K562 (cell line): ENCODE data around the gene BTN3A1. TPM values are rescaled to one million over a fixed set of nuclear protein-coding genes. Genes with fewer than 3 reads are reported as not detected.

ENCODE experiments used
- ATF7 ChIP-seq: fragments of 450-650 bp; IDR thresholded peaks from 2 replicates; pipeline ENCODE4 v1.7.1; 2014; ENCODE audit warnings: mild to moderate bottlenecking, moderate library complexity
- CBX8 ChIP-seq: fragments of 200-600 bp; sonication (generic); IDR thresholded peaks from 2 replicates; pipeline ENCODE4 v1.6.1; 2012; ENCODE audit warnings: borderline replicate concordance, mixed run types, low read depth, mild to moderate bottlenecking, moderate library complexity, mixed read lengths, low read length, control low read depth, inconsistent platforms; ENCODE audit not compliant: poor library complexity, severe bottlenecking; ENCODE audit errors: extremely low read depth
- GTF2F1 ChIP-seq: IDR thresholded peaks from 2 replicates; pipeline ENCODE4 v1.6.1; 2011; ENCODE audit warnings: low read depth, low read length, improper control_type of control experiment
- HDAC2 ChIP-seq: fragments of 450-650 bp; IDR thresholded peaks from 2 replicates; pipeline ENCODE4 v1.6.1; 2016; ENCODE audit warnings: mild to moderate bottlenecking
- HMGN3 ChIP-seq: IDR thresholded peaks from 2 replicates; pipeline ENCODE4 v1.6.1; 2011; ENCODE audit warnings: borderline replicate concordance, low read depth, mild to moderate bottlenecking, mixed read lengths, low read length; ENCODE audit not compliant: insufficient read length; ENCODE audit errors: extremely low read depth
- KDM5B ChIP-seq: fragments of 200-600 bp; sonication (generic); IDR thresholded peaks from 2 replicates; pipeline ENCODE4 v1.6.1; 2012; ENCODE audit warnings: low read depth, mild to moderate bottlenecking, moderate library complexity, low read length, control low read depth, inconsistent platforms; ENCODE audit not compliant: insufficient replicate concordance
- MXI1 ChIP-seq: IDR thresholded peaks from 2 replicates; pipeline ENCODE4 v1.6.1; 2011; ENCODE audit warnings: low read depth, mild to moderate bottlenecking, improper control_type of control experiment, low read length
- NFRKB ChIP-seq: fragments of 450-650 bp; IDR thresholded peaks from 2 replicates; pipeline ENCODE4 v1.6.1; 2016; ENCODE audit warnings: low read depth
- PCBP2 ChIP-seq: fragments of 200-400 bp; formaldehyde crosslinking; IDR thresholded peaks from 2 replicates; pipeline ENCODE4 v1.6.1; 2018; ENCODE audit warnings: low read length, low read depth, mild to moderate bottlenecking, moderate library complexity; ENCODE audit not compliant: poor library complexity, severe bottlenecking
- POLR2AphosphoS5 ChIP-seq: IDR thresholded peaks from 2 replicates; pipeline ENCODE4 v1.6.1; 2011; ENCODE audit warnings: mild to moderate bottlenecking, low read depth, low read length, moderate library complexity; ENCODE audit not compliant: control insufficient read depth, insufficient read depth
- POLR2G ChIP-seq: fragments of 200-400 bp; formaldehyde crosslinking; IDR thresholded peaks from 2 replicates; pipeline ENCODE4 v1.6.1; 2017; ENCODE audit warnings: low read depth, mild to moderate bottlenecking, antibody characterized with exemption, low read length, moderate library complexity
- PURB ChIP-seq: sonication (generic); formaldehyde crosslinking; IDR thresholded peaks from 2 replicates; pipeline ENCODE4 v1.9.0; 2021; ENCODE audit warnings: low read depth, mild to moderate bottlenecking, missing genetic modification reagents
- RBM14 ChIP-seq: fragments of 200-400 bp; formaldehyde crosslinking; IDR thresholded peaks from 2 replicates; pipeline ENCODE4 v1.6.1; 2018; ENCODE audit warnings: low read depth, mild to moderate bottlenecking, low read length, moderate library complexity, borderline replicate concordance; ENCODE audit not compliant: insufficient read depth
- RBM22 ChIP-seq: fragments of 200-400 bp; formaldehyde crosslinking; IDR thresholded peaks from 2 replicates; pipeline ENCODE4 v1.6.1; 2018; ENCODE audit warnings: low read length, low read depth; ENCODE audit not compliant: poor library complexity, severe bottlenecking
- SMARCA5 ChIP-seq: fragments of 450-650 bp; IDR thresholded peaks from 2 replicates; pipeline ENCODE4 v1.6.1; 2016
- TARDBP ChIP-seq: fragments of 450-650 bp; IDR thresholded peaks from 2 replicates; pipeline ENCODE4 v1.6.1; 2016
- ZFX ChIP-seq: sonication (generic); formaldehyde crosslinking; IDR thresholded peaks from 2 replicates; pipeline ENCODE4 v1.8.0; 2022; ENCODE audit warnings: mild to moderate bottlenecking, missing genetic modification reagents, moderate library complexity
- ZNF175 ChIP-seq: fragments of 200-800 bp; sonication (Bioruptor generic); IDR thresholded peaks from 2 replicates; pipeline ENCODE4 v1.6.1; 2016; ENCODE audit warnings: low read depth, mild to moderate bottlenecking, missing genetic modification characterization, missing compliant biosample characterization
- ZNF583 ChIP-seq: fragments of 250-450 bp; sonication (Bioruptor Pico); IDR thresholded peaks from 2 replicates; pipeline ENCODE4 v1.4.0; 2020
- ZNF695 ChIP-seq: fragments of 450-650 bp; formaldehyde crosslinking; IDR thresholded peaks from 2 replicates; pipeline ENCODE4 v1.4.0; 2020; ENCODE audit warnings: mild to moderate bottlenecking, moderate library complexity
- polyA plus RNA-seq, 8 experiments: library from polyadenylated mRNA; depleted of rRNA in 4 of 8; stranded (reverse) in 5 of 8; unstranded in 3 of 8; fragments of >200 nt; fragmentation: Nextera tagmentation in 2 of 8; fragmentation: Illumina TruSeq in 1 of 8; extraction: Ambion mirVana in 2 of 8; extraction: Trizol in 1 of 8; gene quantifications; 2 replicates each; pipeline versions ENCODE4 v1.2.1 to v1.2.3, GENCODE V29; 2011 to 2014; ENCODE audit warnings: inconsistent platforms in 1 of 8, missing spikeins in 1 of 8
- total RNA-seq, 7 experiments: library from RNA; depleted of rRNA in 6 of 7; stranded (reverse); fragments of >200 nt in 6 of 7; fragmentation: Illumina TruSeq in 2 of 7; extraction: Trizol in 2 of 7; gene quantifications; 2 replicates each; pipeline versions ENCODE4 v1.2.1 to v1.2.3, GENCODE V29; 2011 to 2021; ENCODE audit warnings: low replicate concordance in 1 of 7
- TF ChIP-seq, protein P1 (sequence below): fragments of 250-450 bp; sonication (Bioruptor Pico); IDR thresholded peaks from 2 replicates; pipeline ENCODE4 v1.8.0; 2021; ENCODE audit warnings: moderate library complexity, mild to moderate bottlenecking, inconsistent platforms
- TF ChIP-seq, protein P2 (sequence below): fragments of 250-450 bp; sonication (Bioruptor Pico); IDR thresholded peaks from 2 replicates; pipeline ENCODE4 v1.4.0; 2020; ENCODE audit warnings: borderline replicate concordance
- TF ChIP-seq, protein P3 (sequence below): fragments of 250-450 bp; sonication (Bioruptor Pico); IDR thresholded peaks from 2 replicates; pipeline ENCODE4 v1.5.0; 2021
- TF ChIP-seq, protein P4 (sequence below): fragments of 450-650 bp; conservative IDR thresholded peaks from 2 replicates; pipeline ENCODE4 v1.6.1; 2016; ENCODE audit warnings: missing genetic modification characterization, low read depth, mild to moderate bottlenecking, control low read depth, missing compliant biosample characterization

Gene BTN3A1
- total and polyA plus RNA-seq, 9 of the 15 experiments (the other 6 are each of a cell fraction or from before 2014, with no cell fraction given) = 0.84 to 8.5 (median 3.9) TPM

DNA sequence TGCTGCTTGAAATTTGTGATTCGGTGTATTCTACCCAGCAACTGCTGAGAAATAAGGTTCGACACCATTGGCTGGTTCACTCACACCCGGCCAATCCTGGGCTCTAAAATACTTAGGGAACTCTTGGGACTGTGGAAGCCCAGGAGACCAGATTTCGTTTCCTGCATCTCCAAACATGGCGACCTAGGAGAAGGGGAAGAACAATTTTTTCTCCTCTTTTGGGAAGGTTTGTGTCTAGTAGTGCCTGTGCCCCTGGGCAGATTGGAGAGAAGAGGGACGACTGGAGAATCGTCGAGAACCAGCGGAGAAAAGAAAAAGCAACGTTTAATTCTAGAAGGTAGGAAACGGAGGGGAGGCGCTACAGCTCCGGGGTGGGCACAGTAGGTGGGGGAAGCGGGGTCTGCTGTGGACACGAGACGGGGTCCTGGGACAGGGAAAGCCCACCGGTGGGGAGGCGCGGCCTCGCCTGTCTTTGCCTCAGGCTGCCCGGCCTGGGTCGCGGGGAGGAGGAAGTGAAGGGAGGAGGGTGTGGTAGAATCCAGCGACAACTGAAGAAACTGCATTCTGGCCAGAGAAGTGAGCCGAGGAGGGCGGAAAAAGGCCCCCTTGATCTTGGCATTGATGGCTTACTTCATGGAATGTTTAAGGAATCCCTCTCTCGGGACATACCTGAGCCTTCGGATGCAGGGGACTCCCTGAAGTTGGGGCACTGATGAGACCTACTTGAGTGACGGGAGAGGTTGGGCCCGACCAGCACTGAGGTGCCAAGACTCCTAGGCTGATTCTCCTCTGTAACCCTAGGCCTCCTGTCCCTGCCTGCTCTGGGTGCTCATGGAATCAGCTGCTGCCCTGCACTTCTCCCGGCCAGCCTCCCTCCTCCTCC lies 56.0 kb downstream of the BTN3A1 start, which contains the start of gene BTN2A1 (continued):
- TF ChIP-seq POLR2AphosphoS5 (peak; percentile 58; the same call in 1 of the 2 replicates), ZNF583 (CRISPR knock-in tag) (no peak), ZNF695 (no peak), PCBP2 (no peak), RBM14 (no peak), RBM22 (no peak), GTF2F1 (peak; percentile 91; the same call in 1 of the 2 replicates), MXI1 (no peak), ZFX (CRISPR knock-in tag) (peak; percentile 43; the same call in 1 of the 2 replicates), HMGN3 (no peak), TARDBP (no peak), KDM5B (peak; percentile 51), CBX8 (no peak), ZNF175 (no peak), HDAC2 (peak; percentile 81), ATF7 (peak; percentile 19; the same call in 1 of the 2 replicates), SMARCA5 (peak; percentile 23; the same call in 1 of the 2 replicates), POLR2G (peak; percentile 65), PURB (no peak), NFRKB (peak; percentile 89)
- TF ChIP-seq, protein P1, sequence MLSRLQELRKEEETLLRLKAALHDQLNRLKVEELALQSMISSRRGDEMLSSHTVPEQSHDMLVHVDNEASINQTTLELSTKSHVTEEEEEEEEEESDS (CRISPR knock-in tag) = no peak
- TF ChIP-seq, protein P2, sequence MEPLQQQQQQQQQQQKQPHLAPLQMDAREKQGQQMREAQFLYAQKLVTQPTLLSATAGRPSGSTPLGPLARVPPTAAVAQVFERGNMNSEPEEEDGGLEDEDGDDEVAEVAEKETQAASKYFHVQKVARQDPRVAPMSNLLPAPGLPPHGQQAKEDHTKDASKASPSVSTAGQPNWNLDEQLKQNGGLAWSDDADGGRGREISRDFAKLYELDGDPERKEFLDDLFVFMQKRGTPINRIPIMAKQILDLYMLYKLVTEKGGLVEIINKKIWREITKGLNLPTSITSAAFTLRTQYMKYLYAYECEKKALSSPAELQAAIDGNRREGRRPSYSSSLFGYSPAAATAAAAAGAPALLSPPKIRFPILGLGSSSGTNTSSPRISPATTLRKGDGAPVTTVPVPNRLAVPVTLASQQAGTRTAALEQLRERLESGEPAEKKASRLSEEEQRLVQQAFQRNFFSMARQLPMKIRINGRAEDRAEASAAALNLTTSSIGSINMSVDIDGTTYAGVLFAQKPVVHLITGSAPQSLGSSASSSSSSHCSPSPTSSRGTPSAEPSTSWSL (CRISPR knock-in tag) = no peak
- TF ChIP-seq, protein P3, sequence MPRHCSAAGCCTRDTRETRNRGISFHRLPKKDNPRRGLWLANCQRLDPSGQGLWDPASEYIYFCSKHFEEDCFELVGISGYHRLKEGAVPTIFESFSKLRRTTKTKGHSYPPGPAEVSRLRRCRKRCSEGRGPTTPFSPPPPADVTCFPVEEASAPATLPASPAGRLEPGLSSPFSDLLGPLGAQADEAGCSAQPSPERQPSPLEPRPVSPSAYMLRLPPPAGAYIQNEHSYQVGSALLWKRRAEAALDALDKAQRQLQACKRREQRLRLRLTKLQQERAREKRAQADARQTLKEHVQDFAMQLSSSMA (CRISPR knock-in tag) = no peak
- TF ChIP-seq, protein P4, sequence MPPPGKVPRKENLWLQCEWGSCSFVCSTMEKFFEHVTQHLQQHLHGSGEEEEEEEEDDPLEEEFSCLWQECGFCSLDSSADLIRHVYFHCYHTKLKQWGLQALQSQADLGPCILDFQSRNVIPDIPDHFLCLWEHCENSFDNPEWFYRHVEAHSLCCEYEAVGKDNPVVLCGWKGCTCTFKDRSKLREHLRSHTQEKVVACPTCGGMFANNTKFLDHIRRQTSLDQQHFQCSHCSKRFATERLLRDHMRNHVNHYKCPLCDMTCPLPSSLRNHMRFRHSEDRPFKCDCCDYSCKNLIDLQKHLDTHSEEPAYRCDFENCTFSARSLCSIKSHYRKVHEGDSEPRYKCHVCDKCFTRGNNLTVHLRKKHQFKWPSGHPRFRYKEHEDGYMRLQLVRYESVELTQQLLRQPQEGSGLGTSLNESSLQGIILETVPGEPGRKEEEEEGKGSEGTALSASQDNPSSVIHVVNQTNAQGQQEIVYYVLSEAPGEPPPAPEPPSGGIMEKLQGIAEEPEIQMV (tag) = no peak
